Sigmoid colon (tissue), 7 donors: ENCODE data around the gene ANKRD33B. TPM values are rescaled to one million over a fixed set of nuclear protein-coding genes. Genes with fewer than 3 reads are reported as not detected.
"Not testable (repeated sequence)": the region's sequence is repeated elsewhere in the genome, so short reads cannot be mapped to it uniquely, and the experiment has no call there.

Experiments used
- DNase-seq: peaks from one replicate; pipeline ENCODE4 v3.0.0-alpha.2; 2019
- H3K27ac ChIP-seq, 4 donors: fragments of 200-600 bp; sonication (generic); one replicate each; pipeline ENCODE4 v1.5.1; 2016 to 2019; ENCODE audit warnings: mild to moderate bottlenecking in 1 of 4
- H3K27me3 ChIP-seq, 3 donors: fragments of 200-600 bp; sonication (generic); one replicate each; pipeline ENCODE4 v1.5.1; 2019; ENCODE audit warnings: mild to moderate bottlenecking in 1 of 3
- H3K36me3 ChIP-seq, 4 donors: fragments of 200-600 bp; sonication (generic); one replicate each; pipeline ENCODE4 v1.5.1; 2016 to 2019
- H3K4me1 ChIP-seq, 4 donors: fragments of 200-600 bp; sonication (generic); one replicate each; pipeline ENCODE4 v1.5.1; 2017 to 2019
- H3K4me3 ChIP-seq, 4 donors: fragments of 200-600 bp; sonication (generic); one replicate each; pipeline ENCODE4 v1.5.1; 2017 to 2019; ENCODE audit warnings: mild to moderate bottlenecking in 2 of 4, moderate library complexity in 1 of 4
- H3K9me3 ChIP-seq, 4 donors: fragments of 200-600 bp in 3 of 4; sonication (generic) in 3 of 4; one replicate each; pipeline versions ENCODE4 v1.5.1 to v1.6.1; 2013 to 2019
- EP300 ChIP-seq, 4 donors: sonication (generic); formaldehyde crosslinking; IDR thresholded peaks; one replicate each; pipeline ENCODE4 v1.6.1; 2017; ENCODE audit warnings: antibody characterized with exemption in 4 of 4
- POLR2A ChIP-seq, 2 donors: fragments of 450-650 bp; IDR thresholded peaks; one replicate each; pipeline ENCODE4 v1.6.1; 2016; ENCODE audit warnings: antibody characterized with exemption in 2 of 2, mild to moderate bottlenecking in 2 of 2, moderate library complexity in 2 of 2
- POLR2AphosphoS5 ChIP-seq, 4 donors: sonication (generic); formaldehyde crosslinking; IDR thresholded peaks; one replicate each; pipeline ENCODE4 v1.6.1; 2017; ENCODE audit warnings: antibody characterized with exemption in 4 of 4
- WGBS, 2 donors: extraction: QIAGEN DNeasy Blood & Tissue Kit; methylation state at CpG; one replicate each; pipeline ENCODE4 v1.1.7; 2013; 5-methylcytosine and 5-hydroxymethylcytosine counted together
- intact Hi-C: fragments of 100-400 bp; cut with DNase I; formaldehyde crosslinking; loops from one replicate; pipeline ENCODE4 v1.15.1; 2023
- polyA plus RNA-seq, 3 donors: library from polyadenylated mRNA; stranded (reverse); fragments of 200-250 nt; gene quantifications; one replicate each; pipeline ENCODE4 v1.2.3, GENCODE V29; 2013
- total RNA-seq, 4 donors: library from RNA; depleted of rRNA; stranded (reverse); fragments of >200 nt; gene quantifications; one replicate each; pipeline ENCODE4 v1.1.0, GENCODE V29; 2016
- TF ChIP-seq, protein P1 (sequence below), 4 experiments: fragments of 450-650 bp in 3 of 4; fragments of 200-600 bp in 1 of 4; IDR thresholded peaks; one replicate each; pipeline ENCODE4 v1.5.1; 2016 to 2019; ENCODE audit warnings: antibody characterized with exemption in 4 of 4, mild to moderate bottlenecking in 3 of 4, moderate library complexity in 2 of 4
- donor health status: healthy with polysubstance abuse.
- donor health status: Bipolar disorder and iron deficiency.
- donor health status: healthy.

ANKRD33B gene
- total and polyA plus RNA-seq, 7 donors, result 0.23 to 4.6 (median 2.7) TPM

DNA sequence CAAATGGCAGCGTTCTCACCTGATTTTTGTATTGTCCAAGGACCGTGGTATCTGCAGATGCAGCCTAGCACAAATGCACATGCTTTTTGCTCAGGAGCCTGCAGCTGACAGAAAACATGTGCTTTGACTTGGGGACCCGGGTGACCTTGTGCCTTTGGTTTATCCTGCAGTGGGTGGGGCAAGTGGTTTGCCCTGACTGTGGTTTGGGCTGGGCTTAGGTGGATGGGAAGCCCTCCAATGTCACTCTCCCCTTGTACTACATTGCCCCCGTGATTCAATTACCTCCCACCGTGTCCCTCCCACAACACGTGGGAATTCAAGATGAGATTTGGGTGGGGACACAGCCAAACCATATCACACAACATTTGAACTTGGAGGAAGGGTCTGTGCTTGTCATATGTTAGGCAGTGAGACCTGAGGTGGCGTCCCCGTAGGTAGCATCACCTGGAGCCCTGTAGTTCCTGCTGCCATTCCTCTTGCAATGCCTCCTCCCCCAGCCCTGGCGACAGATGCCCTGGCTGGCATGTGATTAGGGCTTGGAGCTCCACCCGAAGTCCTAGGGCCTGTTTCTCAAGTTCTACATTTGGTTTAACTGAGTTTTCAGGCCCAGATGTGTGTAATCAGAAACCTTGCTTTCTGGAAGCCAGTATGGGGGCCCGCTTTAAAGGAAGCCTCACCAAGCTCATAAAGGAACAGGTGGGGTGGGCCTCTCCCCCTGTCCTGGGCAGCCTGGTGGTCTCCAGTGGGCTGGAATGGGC is 2.1 kb downstream of the ANKRD33B start:
- peaks cover 0 to 50% (median 40%) of the 10 kb centered on the region in 4 donors for H3K4me1 ChIP-seq
- 40 to 51% methylated on average over 11 of the region's 11 CpGs for WGBS, 2 donors
- intact Hi-C loops, result loop anchor here (5.0 kb wide), 1 partner anchor 61 kb away; no protein-coding TSS in a partner anchor
- no peaks in the 10 kb centered on the region for H3K9me3 ChIP-seq
- peaks cover 38 to 52% (median 42%) of the 10 kb centered on the region in 3 donors for H3K27me3 ChIP-seq
- H3K4me3 ChIP-seq, result peak overlapping the region; percentile 31 to 66 (median 54)
- H3K27ac ChIP-seq, result peak overlapping the region; percentile 17 to 73 (median 44)
- no peak for TF ChIP-seq EP300 (IDR thresholded peaks at IDR 0.05)
- no peak for TF ChIP-seq POLR2A (IDR thresholded peaks at IDR 0.05)
- TF ChIP-seq, protein P1, sequence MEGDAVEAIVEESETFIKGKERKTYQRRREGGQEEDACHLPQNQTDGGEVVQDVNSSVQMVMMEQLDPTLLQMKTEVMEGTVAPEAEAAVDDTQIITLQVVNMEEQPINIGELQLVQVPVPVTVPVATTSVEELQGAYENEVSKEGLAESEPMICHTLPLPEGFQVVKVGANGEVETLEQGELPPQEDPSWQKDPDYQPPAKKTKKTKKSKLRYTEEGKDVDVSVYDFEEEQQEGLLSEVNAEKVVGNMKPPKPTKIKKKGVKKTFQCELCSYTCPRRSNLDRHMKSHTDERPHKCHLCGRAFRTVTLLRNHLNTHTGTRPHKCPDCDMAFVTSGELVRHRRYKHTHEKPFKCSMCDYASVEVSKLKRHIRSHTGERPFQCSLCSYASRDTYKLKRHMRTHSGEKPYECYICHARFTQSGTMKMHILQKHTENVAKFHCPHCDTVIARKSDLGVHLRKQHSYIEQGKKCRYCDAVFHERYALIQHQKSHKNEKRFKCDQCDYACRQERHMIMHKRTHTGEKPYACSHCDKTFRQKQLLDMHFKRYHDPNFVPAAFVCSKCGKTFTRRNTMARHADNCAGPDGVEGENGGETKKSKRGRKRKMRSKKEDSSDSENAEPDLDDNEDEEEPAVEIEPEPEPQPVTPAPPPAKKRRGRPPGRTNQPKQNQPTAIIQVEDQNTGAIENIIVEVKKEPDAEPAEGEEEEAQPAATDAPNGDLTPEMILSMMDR (IDR thresholded peaks at IDR 0.05), result no peak
- no peak for TF ChIP-seq POLR2AphosphoS5 (IDR thresholded peaks at IDR 0.05)
- DNase-seq, result peak; percentile 48
- H3K36me3 ChIP-seq, result no peaks in the 10 kb centered on the region

DNA sequence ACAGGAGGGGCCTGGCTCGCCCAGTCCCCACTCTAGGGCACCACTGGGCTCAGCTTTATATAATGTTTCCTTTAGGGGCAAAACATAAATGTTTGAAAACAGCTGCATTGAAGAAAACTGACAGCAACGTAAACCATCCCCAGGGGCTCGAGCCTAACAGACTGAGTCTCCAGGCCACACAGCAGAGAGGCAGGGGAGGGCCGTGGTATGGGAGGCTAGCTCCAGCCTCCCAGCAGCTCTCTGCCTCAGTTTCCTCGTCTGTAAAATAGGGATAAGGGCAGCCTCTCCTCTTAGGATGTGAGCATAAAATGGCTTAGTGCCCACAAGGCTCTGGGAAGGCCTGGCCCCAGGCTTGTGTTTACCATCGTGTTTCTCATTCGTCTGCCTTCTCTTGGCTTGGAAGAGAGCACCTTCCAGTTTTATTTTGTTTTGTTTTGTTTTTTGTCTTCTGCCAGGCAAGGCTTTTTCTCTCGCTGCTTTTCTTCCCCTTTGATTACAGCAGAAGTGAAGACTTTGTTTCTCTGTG is 2.7 kb downstream of the ANKRD33B start:
- intact Hi-C loops, result loop anchor here (5.0 kb wide), 1 partner anchor 61 kb away; no protein-coding TSS in a partner anchor
- Histone ChIP-seq H3K4me1 (peaks cover 0 to 50% (median 40%) of the 10 kb centered on the region in 4 donors), H3K9me3 (no peaks in the 10 kb centered on the region), H3K27ac (peak overlapping the region; percentile 17 to 57 (median 44)), H3K36me3 (no peaks in the 10 kb centered on the region), H3K4me3 (peak overlapping the region in 3 of 4 donors; percentile 52 to 66 (median 57)), H3K27me3 (peaks cover 38 to 51% (median 42%) of the 10 kb centered on the region in 3 donors)
- DNase-seq, result no peak
- 63 to 68% methylated on average over 8 of the region's 8 CpGs for WGBS, 2 donors
- no peak for TF ChIP-seq POLR2A (IDR thresholded peaks at IDR 0.05)
- TF ChIP-seq, protein P1 (IDR thresholded peaks at IDR 0.05), result no peak
- TF ChIP-seq EP300 (IDR thresholded peaks at IDR 0.05), result no peak
- no peak for TF ChIP-seq POLR2AphosphoS5 (IDR thresholded peaks at IDR 0.05)

DNA sequence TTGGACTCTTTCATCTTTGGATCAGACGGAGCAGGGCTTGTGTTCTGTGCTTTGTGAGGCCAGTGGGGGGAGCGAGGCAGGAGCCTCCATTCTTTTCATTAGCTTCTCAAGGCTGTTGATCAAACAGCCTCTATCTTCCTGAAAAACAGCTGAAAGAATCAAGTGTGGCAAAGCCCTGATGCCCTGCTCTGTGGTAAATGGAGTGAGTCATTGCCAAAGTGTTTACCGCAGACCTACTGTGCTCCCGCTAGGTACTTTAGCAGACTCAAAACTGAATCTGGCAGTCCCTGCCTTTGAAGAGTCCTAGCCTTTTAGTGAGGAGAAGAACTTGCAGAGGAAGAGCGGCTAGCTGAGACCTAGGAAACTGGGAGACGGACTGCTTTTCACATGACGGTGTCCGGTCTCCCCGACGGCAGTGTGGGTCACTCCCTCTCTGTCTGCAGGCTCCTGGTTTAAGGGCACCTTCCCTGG is 3.3 kb downstream of the ANKRD33B start:
- Histone ChIP-seq H3K27me3 (peaks cover 38 to 45% (median 38%) of the 10 kb centered on the region in 3 donors), H3K27ac (peak overlapping the region in 2 of 4 donors; percentile 55 to 57), H3K36me3 (no peaks in the 10 kb centered on the region), H3K4me3 (peak overlapping the region in 3 of 4 donors; percentile 1 to 66 (median 11)), H3K4me1 (peaks cover 0 to 50% (median 40%) of the 10 kb centered on the region in 4 donors), H3K9me3 (no peaks in the 10 kb centered on the region)
- 85 to 86% methylated on average over 10 of the region's 10 CpGs for WGBS, 2 donors
- intact Hi-C loops, result loop anchor here (5.0 kb wide), 1 partner anchor 60 kb away; no protein-coding TSS in a partner anchor
- no peak for DNase-seq
- no peak for TF ChIP-seq POLR2AphosphoS5 (IDR thresholded peaks at IDR 0.05)
- TF ChIP-seq, protein P1 (IDR thresholded peaks at IDR 0.05), result no peak
- no peak for TF ChIP-seq POLR2A (IDR thresholded peaks at IDR 0.05)
- TF ChIP-seq EP300 (IDR thresholded peaks at IDR 0.05), result no peak

DNA sequence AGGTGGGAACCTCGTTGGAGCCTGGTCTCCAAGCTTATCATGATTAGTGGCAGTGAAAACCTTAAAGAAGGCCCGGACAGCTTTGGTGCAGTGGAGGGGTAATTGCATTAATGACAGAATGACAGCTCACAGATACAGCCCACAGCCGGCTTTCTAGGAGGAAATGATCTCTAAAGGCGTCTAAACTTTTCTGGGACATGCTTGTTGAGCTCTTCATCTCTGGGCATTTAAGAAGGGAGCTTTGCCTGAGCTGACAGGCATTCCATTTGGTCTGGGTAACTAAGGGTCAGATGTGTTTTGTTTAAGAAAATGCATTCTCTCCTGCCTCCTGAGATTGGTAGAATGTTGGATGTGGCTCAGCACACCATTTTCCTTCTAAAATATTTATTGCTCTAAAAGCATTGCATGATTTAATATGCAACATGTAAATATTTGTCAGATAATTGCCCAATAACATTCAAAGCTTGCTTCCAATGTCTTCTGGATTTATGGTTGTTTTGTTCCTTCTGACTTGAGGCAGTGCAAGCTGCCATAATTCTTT is 4.0 kb downstream of the ANKRD33B start:
- Histone ChIP-seq H3K27me3 (peaks cover 31 to 38% (median 34%) of the 10 kb centered on the region in 3 donors), H3K4me3 (peak overlapping the region in 1 of 4 donors; percentile 1), H3K4me1 (peaks cover 0 to 49% (median 37%) of the 10 kb centered on the region in 4 donors), H3K9me3 (no peaks in the 10 kb centered on the region), H3K27ac (no peak overlapping the region), H3K36me3 (no peaks in the 10 kb centered on the region)
- TF ChIP-seq, protein P1 (IDR thresholded peaks at IDR 0.05), result no peak
- no peak for TF ChIP-seq POLR2A (IDR thresholded peaks at IDR 0.05)
- TF ChIP-seq POLR2AphosphoS5 (IDR thresholded peaks at IDR 0.05), result peak; percentile 40 to 80 (median 68)
- TF ChIP-seq EP300 (IDR thresholded peaks at IDR 0.05), result peak in 1 of 4 donors; percentile 12
- intact Hi-C loops, result loop anchor here (5.0 kb wide), 1 partner anchor 59 kb away; no protein-coding TSS in a partner anchor
- DNase-seq, result peak; percentile 49
- 76 to 79% methylated on average over 4 of the region's 4 CpGs for WGBS, 2 donors

DNA sequence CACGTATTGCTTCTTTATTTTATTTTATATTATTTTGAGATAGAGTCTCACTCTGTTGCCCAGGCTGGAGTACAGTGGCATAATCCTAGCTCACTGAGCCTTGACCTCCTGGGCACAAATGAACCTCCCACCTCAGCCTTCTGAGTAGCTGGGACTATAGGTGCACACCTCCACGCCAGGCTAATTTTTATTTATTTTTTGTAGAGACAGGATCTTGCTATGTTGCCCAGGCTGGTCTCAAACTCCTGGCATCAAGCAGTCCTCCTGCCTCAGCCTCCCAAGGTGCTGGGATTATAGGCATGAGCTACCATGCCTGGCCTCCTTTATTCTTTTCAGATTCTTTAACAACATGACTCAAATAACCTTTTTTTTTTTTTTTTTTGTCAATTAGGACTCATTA is 6.7 kb downstream of the ANKRD33B start:
- Histone ChIP-seq H3K27me3 (peaks cover 5 to 11% (median 7%) of the 10 kb centered on the region in 3 donors), H3K4me1 (peaks cover 0 to 23% (median 13%) of the 10 kb centered on the region in 4 donors)
- intact Hi-C loops, H3K4me3 ChIP-seq, H3K36me3 ChIP-seq, H3K9me3 ChIP-seq, DNase-seq, H3K27ac ChIP-seq: not testable (repeated sequence)
- 92% methylated on average over 2 of the region's 2 CpGs for WGBS, 2 donors
